Mesenteric fat pad (tissue), 1 donor: ENCODE results near the gene DDX41. TPM values are rescaled to one million over a fixed set of nuclear protein-coding genes. Genes with fewer than 3 reads are reported as not detected.
A peak's percentile ranks its signal among the peaks of the same experiment; 100 is the strongest.
"Not testable (repeated sequence)": the region's sequence is repeated elsewhere in the genome, so short reads cannot be mapped to it uniquely, and the experiment has no call there.

ENCODE experiments used
- DNase-seq: peaks from one replicate; pipeline ENCODE4 v3.0.0-alpha.2; 2020; ENCODE audit warnings: low spot score
- total RNA-seq: library from RNA; stranded (reverse); fragmentation: NEBNext Ultra II Directional; extraction: Animal tissue kit (Norgen Biotek cat#: 25700); gene quantifications from one replicate; pipeline ENCODE4 v1.2.1, GENCODE V29; 2021
- donor health status: DM: yes; HTN: yes; CAD: no.

Gene DDX41
- total RNA-seq, 1 donor from 2014 or later, result 63.8 TPM

- DNase-seq, result no peak
Measured at GRCh38 chr5:177498013-177498787, 18.6 kb downstream of the DDX41 start.

DNA sequence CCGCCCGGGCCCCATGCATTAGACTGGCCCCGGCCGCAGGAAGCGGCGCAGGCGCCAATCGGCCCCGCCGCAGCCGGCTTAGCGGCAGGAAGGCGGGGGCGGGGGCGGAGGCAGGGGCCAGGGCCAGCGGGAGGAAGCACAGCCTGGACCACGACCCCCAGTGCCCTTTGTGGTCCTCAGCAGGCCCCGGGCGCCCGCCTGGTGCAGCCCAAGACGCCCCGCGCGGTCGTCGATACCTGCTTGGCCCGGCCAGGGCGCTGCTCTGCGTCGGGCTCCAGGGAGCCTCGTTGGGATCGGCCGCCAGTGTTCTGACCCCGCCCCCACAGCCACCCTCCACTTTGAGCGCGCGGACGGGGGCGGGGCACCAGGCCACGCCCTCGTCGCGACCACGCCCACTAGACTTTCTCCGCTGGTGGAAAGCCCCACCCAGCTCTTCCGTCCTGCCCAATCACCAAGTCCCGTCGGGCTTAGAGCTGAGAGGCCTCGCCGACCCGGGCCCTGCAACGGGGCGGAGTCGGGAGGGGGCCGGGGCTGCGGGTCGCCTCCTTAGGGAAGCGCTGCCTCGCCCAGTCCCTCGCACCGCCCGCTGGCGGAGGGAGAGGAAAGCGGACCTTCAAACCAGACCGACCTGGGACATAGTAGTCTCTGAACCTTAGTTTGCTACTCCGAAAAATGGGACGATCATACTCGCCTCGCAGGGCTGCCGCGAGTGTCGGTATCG, 19.3 kb downstream of the DDX41 start, which contains the start of gene PDLIM7:
TSS of gene PDLIM7 (minus strand) at position 313 of the 721 bp plus-strand sequence. CDS start 1,092 bp downstream, outside the sequence.
- DNase-seq, result peak; percentile 99

DNA sequence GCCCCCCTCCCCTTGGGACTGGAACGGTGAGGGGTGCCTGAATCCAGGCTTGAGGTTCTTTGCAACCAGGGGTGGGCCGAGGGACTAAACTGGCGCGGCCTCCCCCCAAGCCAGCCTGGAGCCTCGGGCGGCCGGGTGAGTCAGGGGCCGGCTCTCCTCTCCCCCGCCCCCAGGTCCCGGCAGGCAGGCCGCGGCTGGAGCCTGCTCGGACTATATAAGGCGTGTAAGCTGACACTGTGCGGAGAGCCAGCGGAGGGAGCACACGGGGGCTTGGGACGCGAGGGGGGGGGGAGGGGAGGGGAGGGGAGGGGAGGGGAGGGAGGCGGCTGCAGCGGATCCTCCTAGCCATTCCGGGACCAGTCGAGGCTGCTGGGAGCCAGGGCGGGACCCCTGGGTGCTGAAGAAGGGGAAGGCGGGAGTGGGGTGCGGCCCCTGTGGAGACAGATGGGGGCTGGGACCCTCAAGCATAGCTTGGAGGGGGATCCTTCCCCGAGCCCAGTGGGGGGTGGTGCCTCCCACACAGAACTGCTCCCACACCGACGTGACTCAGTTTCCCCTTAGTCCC, 20.0 kb downstream of the DDX41 start:
- no peak for DNase-seq

DNA sequence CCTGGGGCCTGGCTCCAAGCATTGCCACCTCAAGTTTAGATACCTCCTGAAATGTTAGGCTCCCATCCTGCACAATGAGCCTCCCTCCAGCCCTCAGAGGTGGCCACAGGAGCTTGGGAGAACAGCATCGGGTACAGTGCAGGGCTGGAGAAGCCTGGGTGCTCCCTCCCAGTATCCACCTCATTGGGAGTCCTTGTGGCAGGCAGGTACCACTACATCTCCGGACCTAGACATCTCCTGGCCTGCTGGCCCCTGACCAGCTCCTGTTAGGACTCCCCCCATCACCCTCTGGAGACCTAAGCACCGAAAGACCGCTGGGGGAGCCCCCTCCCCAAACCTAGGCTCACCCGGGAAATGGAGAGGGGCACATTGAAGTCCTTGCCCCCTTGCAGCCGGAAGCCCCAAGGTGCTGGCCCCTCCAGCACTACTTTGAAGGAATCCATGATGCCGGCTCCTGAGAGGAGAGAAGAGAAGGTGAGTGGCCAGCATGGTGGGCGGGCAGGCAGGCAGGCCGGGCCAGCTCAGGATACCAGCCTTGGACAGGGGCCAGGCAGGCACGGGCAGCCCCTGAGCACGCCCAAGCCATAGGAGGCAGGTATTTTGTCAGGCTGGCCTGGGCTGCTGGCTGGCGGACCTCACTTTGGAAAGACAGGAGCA, 20.6 kb downstream of the DDX41 start:
- no peak for DNase-seq

GRCh38 chr5:177495243-177496060, 21.3 kb downstream of the DDX41 start:
- no peak for DNase-seq

DNA sequence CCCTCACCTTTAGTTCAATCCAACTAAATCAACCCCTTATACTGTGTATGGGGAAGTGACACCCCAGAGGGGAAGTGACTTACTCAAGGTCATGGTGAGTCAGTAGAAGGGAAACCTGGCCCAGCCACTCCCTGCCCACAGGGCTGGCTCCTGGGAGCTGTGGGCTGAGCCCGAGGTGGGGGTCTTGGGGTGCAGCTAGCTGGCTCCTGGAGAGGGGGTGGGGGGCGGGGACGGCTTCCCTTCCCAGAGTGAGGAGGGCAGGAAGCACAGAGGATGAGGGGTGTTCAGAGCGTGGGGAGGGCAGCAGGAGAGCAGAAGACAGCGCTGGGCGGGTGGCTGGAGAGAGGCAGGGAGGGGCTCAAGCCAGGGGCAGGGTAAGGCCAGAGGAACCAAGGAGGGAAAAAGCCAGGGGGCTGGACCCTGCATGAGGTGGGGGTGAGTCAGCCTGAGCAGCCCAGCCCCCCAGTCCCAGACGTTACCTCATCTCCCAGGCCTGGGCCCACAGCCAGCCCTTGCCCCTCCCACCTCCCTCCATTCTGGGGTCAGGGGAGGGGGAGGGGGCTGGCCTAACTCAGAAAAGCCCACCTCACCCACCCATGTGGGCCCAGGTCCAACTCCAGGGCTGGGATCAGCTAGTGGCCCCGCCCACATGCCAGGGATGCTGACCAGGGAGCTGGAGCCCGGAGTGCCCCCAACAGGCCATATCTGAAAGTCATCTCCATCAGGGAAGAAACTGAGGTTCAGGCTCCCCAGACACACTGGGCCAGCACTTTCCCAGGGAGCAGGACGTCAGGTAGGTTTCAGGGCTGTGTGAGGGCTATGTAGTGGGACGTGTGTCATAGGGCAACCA, 22.2 kb downstream of the DDX41 start:
- no peak for DNase-seq

DNA sequence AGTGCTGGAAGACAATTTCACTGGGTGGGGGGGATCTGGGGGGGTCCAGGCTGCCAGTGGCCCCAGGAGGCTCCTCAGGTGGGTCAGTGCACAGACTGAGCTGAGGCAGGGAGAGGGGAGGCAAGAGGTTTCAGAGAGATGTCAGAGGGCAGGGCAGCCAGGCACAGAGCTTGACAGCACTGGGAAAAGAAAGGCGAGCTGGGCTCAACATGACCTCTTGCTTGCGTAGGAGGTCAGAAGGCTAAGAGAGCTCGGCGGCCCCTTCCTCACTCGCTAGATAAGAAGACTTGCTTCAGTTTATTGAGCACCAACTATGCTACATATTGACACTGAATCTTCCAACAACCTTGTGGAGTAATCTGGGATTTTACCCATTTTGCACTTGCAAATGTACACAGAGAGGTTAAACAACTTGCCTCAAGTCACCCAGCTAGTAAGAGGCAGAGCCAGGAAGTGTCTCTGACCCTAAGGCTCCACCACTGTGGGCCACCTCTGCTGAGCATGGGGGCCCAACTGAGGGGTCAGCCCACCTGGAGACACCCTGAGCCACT, 22.9 kb downstream of the DDX41 start:
- no peak for DNase-seq

GRCh38 chr5:177492841-177493240, 23.9 kb downstream of the DDX41 start:
- no peak for DNase-seq

GRCh38 chr5:177491983-177492746, 24.6 kb downstream of the DDX41 start:
- DNase-seq, result no peak

DNA sequence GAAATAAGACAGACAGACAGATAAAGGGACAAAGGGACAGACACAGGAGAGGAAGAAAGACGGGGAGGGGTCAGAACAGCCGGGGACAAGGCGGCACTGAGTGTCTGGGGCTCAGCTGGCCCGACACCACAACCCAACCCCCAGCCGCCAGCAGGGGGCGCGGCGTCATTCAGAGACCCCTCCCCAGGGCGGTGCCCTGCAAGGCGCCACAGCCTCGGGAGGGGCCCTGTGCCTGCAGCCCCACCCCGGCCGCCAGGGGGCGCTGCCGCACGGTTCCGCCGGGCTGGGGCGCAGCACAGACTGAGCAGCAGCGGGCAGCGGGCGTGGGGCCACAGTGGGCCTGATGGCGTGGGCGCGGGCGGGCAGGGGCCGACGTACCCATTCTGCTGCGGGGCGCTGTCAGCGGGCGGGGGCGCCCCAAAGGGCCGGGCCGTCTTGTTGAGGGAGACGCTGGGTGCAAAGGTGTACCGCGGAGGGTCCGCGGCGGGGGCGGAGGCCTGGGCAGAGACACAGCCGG, 25.3 kb downstream of the DDX41 start:
- no peak for DNase-seq

DNA sequence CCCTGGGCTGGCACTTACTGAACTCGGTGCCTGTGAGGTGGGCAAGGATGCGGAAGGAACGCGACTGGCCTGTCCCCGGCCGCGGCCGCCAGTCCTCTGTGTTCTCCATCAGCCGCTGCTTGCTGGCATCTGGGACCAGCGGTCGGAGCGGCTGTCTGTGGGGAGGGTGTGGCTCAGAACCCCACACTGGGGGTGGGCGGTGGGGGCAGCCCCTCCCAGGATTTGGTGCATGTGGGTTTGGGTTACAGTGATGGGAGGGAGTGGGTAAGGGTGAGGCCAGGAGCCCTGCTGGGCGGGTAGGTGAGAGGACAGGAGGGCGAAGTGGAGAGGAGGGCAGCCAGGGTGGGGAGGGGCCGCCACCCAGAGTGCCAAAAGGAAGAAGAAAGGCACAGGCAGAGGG, 25.8 kb downstream of the DDX41 start:
- no peak for DNase-seq

DNA sequence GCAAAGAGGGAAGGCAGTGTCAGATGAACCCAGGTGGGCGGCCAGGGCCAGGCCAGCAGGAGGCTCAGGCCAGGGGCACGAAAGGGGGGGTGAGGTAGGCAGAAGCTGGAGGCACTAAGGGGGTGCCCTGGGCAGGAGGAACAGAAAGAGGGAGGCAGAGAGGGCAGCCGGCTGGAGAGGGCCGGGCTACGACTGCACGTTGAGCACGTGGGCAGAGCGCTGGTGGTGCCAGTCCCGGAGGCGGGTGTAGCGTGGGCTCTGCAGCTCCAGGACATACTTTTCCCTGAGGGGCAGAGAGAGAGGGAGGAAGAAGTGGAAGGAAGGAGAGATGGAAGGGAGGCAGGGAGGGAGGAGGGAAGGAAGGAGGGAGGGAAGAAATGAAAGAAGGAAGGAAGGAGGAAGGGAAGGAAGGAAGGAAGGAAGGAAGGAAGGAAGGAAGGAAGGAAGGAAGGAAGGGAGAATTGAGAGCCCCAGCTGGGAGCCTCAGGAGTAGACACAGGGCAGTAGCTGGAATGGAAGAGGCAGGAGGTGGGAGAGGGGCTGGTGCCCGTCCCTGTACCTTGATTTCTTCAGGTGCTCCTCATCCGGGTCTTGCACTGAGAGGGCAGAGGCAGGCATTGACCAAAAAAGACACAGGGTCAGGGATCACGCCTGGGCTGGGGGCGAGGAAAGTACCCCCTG, 26.3 kb downstream of the DDX41 start:
- DNase-seq, result no peak

DNA sequence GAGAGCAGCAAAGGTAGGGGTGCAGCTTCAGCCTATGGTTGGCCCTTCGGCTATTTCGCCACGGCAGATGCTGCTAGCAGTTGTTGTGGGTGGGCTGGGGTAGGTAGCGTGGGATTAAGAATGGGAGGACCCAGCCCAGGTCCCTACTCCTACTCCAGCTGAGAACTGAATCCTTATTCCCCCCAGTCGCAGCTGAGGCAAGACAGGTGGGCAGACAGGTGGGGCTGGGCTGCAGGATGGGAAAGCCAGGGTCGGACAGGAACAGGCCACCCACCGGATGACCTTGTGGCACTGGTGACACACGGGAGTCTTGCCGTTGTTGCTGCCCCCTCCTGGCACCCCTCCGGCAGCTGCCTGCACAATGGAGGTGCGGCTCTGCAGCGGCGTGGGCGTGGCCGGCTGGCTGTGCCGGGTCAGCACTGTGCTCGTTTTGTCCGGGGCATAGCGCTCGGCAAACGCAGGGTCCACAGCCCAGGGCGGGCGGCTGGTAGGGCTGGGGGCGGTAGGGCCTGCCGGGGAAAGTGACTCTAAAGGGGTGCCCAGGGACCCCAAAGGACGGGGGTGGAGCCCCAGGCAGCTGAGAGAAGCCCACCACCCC, 27.5 kb downstream of the DDX41 start:
- no peak for DNase-seq

- DNase-seq, result no peak
Measured at GRCh38 chr5:177487975-177488374, 28.8 kb downstream of the DDX41 start.

- DNase-seq, result no peak
Measured at GRCh38 chr5:177487144-177487543, 29.6 kb downstream of the DDX41 start.

DNA sequence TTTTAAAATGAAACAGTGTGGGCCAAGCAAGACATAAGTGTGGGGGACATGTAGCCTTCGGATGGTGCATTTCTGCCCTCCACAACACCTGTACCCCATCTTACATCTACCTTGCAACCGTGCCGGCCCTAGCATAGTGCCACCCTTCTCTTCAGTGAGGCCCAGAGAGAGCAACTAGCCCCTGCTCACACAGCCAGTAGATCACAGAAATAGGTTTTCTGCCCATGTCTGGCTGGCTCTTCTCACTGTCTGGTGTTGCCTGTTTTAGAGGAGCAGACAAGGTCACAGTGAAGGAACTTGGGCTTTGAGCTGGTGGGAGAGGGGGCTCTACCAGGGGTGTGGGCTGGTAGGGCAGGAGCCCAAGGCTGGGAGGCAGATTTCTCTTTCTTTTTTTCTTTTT, 30.5 kb downstream of the DDX41 start:
- DNase-seq, result no peak

GRCh38 chr5:177485753-177486152, 31.0 kb downstream of the DDX41 start:
- not testable (repeated sequence) for DNase-seq
